ENCODE results near the gene SPTSSB.

The SPTSSB gene

DNA sequence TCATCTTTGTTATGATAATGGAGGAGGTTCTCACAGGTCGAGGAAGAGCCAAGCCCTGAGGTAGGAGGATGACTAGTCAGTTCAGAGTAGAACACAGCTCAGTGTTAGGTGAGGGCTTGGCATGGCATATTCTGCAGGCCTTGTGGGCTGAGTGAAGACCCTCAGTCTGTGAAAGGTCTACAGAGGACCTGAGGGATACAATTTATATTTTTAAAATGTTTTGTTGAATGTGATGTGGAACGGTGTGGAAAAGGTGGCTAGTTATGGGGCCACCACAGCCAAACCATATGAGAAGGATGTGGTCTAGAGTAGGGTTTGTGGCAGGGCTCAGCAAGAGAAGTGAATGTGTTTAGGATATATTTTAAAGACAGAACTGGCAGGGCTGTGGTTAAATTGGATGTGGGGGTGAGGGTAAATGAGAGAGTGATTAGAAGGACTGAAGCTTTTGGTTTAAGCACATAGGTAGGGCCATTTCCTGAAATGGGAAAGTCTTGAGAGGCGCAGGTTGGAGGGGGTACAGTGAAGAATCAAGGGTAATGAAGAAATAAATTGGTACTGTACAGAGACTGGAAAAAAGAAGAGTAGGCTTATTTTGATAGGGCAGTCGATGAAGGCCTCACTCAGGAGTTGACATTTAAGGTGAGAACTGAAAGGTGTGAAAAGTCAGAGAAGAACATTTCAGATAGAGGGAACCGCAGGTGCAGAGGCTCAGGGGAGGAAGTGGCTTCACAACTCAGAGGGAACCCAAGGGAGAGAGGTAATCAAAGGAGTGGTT lies 60.5 kb downstream of the SPTSSB start:
- no peak overlapping the region for H3K4me2 ChIP-seq (ENCODE audit: low read length)
- no peak for TF ChIP-seq EZH2phosphoT487 (IDR thresholded peaks at IDR 0.05; ENCODE audit: borderline replicate concordance, low read length)
- TF ChIP-seq, protein P1, sequence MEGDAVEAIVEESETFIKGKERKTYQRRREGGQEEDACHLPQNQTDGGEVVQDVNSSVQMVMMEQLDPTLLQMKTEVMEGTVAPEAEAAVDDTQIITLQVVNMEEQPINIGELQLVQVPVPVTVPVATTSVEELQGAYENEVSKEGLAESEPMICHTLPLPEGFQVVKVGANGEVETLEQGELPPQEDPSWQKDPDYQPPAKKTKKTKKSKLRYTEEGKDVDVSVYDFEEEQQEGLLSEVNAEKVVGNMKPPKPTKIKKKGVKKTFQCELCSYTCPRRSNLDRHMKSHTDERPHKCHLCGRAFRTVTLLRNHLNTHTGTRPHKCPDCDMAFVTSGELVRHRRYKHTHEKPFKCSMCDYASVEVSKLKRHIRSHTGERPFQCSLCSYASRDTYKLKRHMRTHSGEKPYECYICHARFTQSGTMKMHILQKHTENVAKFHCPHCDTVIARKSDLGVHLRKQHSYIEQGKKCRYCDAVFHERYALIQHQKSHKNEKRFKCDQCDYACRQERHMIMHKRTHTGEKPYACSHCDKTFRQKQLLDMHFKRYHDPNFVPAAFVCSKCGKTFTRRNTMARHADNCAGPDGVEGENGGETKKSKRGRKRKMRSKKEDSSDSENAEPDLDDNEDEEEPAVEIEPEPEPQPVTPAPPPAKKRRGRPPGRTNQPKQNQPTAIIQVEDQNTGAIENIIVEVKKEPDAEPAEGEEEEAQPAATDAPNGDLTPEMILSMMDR (IDR thresholded peaks at IDR 0.05; ENCODE audit: low read depth, low read length, poor library complexity, severe bottlenecking), result no peak

DNA sequence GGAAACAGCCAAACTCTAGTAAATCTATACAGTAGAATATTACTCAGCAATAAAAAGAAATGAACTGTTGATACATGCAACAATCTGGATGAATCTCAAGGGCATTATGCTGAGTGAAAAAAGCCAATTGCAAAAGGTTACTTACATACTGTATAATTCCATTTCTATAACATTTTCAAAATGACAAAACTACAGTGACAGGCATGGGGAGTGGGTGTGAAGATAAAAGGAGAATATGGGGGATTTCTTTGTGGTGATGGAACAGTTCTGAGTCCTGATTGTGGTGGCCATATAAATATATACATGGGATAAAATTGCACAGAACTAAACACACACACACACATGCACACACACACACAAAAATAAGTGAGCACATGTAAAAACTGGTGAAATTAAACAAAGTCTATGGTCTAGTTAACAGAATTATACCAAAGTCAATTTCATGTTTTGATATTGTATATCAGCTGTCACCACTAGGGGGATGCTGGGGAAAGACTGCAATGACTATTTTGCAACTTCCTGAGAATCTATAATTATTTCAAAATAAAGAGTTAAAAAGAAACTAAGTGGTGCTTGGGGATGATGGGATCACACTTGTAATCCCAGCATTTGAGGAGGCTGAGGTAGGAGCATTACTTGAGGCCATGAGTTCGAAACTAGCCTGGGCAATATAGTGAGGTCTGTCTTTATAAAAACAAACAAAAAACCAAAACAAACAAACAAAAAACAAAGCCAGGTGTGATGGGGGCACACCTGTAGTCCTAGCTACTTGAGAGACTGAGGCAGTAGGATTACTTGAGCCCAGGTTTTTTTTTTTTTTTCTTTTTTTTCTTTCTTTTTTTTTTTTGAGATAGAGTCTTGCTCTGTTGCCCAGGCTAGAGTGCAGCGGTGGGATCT lies 66.0 kb downstream of the SPTSSB start:
- Histone ChIP-seq H3K4me3 (ENCODE audit: low read length) (no peak overlapping the region), H3K27ac (ENCODE audit: low read depth, low read length) (no peak overlapping the region), H3F3A (ENCODE audit: control insufficient read depth, insufficient read depth) (no peaks in the 10 kb centered on the region), H3K9me3 (ENCODE audit: control insufficient read depth, insufficient read depth, low read length) (no peaks in the 10 kb centered on the region), H3K9me2 (replicated peaks; ENCODE audit: control insufficient read depth, low read length) (no peaks in the 10 kb centered on the region), H3K36me3 (ENCODE audit: control insufficient read depth, low read length) (no peaks in the 10 kb centered on the region), H3K4me2 (ENCODE audit: low read length) (no peak overlapping the region), H3K79me2 (ENCODE audit: control insufficient read depth, low read length) (no peaks in the 10 kb centered on the region), H3K27me3 (ENCODE audit: control insufficient read depth, low read length) (no peaks in the 10 kb centered on the region), H4K20me1 (ENCODE audit: control insufficient read depth, insufficient read depth, low read depth, low read length) (no peaks in the 10 kb centered on the region), H3K4me1 (ENCODE audit: control insufficient read depth, low read length) (no peaks in the 10 kb centered on the region)
- no peak for TF ChIP-seq EZH2phosphoT487 (IDR thresholded peaks at IDR 0.05; ENCODE audit: borderline replicate concordance, low read length)
- TF ChIP-seq, protein P1 (IDR thresholded peaks at IDR 0.05; ENCODE audit: low read depth, low read length, poor library complexity, severe bottlenecking), result peak; percentile 74

More for the DNA sequence above, 60.5 kb downstream of the SPTSSB start:
- no peaks in the 10 kb centered on the region for H3K9me3 ChIP-seq (ENCODE audit: control insufficient read depth, insufficient read depth, low read length)
- no peaks in the 10 kb centered on the region for H4K20me1 ChIP-seq (ENCODE audit: control insufficient read depth, insufficient read depth, low read depth, low read length)
- H3F3A ChIP-seq (ENCODE audit: control insufficient read depth, insufficient read depth), result no peaks in the 10 kb centered on the region
- peaks cover 6% of the 10 kb centered on the region for H3K4me1 ChIP-seq (ENCODE audit: control insufficient read depth, low read length)
- no peaks in the 10 kb centered on the region for H3K79me2 ChIP-seq (ENCODE audit: control insufficient read depth, low read length)
- no peak overlapping the region for H3K27ac ChIP-seq (ENCODE audit: low read depth, low read length)
- H3K9me2 ChIP-seq (replicated peaks; ENCODE audit: control insufficient read depth, low read length), result no peaks in the 10 kb centered on the region
- H3K4me3 ChIP-seq (ENCODE audit: low read length), result no peak overlapping the region
- no peaks in the 10 kb centered on the region for H3K27me3 ChIP-seq (ENCODE audit: control insufficient read depth, low read length)
- no peaks in the 10 kb centered on the region for H3K36me3 ChIP-seq (ENCODE audit: control insufficient read depth, low read length)

DNA sequence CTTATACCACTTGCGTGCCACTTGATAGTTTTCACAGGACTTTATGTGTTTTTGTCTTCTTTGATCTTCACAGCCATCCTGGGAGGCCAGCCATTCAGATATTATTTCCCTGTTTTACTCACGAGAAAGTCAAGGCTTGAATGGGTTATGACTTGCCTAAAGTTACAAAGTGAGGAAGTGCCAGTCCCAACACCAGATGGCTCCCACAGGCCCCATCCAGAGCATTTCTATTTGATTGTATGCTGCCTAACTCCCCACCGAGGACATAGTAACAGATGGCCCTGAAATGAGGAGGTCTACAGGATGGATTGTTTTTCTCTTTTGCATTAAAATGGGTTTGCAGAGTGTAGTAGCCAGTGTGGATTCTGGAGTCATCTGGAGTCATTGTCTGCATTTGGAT lies 74.5 kb downstream of the SPTSSB start:
- Histone ChIP-seq H3K4me1 (ENCODE audit: control insufficient read depth, low read length) (no peaks in the 10 kb centered on the region), H3K36me3 (ENCODE audit: control insufficient read depth, low read length) (no peaks in the 10 kb centered on the region), H3F3A (ENCODE audit: control insufficient read depth, insufficient read depth) (no peaks in the 10 kb centered on the region), H3K79me2 (ENCODE audit: control insufficient read depth, low read length) (no peaks in the 10 kb centered on the region), H3K27me3 (ENCODE audit: control insufficient read depth, low read length) (0 out of 2 replicates have a peak, but pooled peaks cover 6% of the 10 kb centered on the region), H4K20me1 (ENCODE audit: control insufficient read depth, insufficient read depth, low read depth, low read length) (no peaks in the 10 kb centered on the region), H3K27ac (ENCODE audit: low read depth, low read length) (no peak overlapping the region), H3K4me2 (ENCODE audit: low read length) (no peak overlapping the region), H3K9me3 (ENCODE audit: control insufficient read depth, insufficient read depth, low read length) (no peaks in the 10 kb centered on the region), H3K4me3 (ENCODE audit: low read length) (no peak overlapping the region), H3K9me2 (replicated peaks; ENCODE audit: control insufficient read depth, low read length) (no peaks in the 10 kb centered on the region)
- TF ChIP-seq, protein P1 (IDR thresholded peaks at IDR 0.05; ENCODE audit: low read depth, low read length, poor library complexity, severe bottlenecking), result no peak
- TF ChIP-seq EZH2phosphoT487 (IDR thresholded peaks at IDR 0.05; ENCODE audit: borderline replicate concordance, low read length), result no peak

Data from DOHH2 (cell line).